ENCODE results near the gene NME1.

GRCh38 chr17:51169340-51169739 lies 16.0 kb downstream of the NME1 start:
- TF ChIP-seq CTCF (conservative IDR thresholded peaks at IDR 0.05) (no peak), EZH2 (IDR thresholded peaks at IDR 0.05; ENCODE audit: low read depth) (no peak)

All from PC-9 (cell line).